ENCODE measurements around the gene MSH2.
"Not testable (repeated sequence)": the region's sequence is repeated elsewhere in the genome, so short reads cannot be mapped to it uniquely, and the experiment has no call there.

MSH2 gene

DNA sequence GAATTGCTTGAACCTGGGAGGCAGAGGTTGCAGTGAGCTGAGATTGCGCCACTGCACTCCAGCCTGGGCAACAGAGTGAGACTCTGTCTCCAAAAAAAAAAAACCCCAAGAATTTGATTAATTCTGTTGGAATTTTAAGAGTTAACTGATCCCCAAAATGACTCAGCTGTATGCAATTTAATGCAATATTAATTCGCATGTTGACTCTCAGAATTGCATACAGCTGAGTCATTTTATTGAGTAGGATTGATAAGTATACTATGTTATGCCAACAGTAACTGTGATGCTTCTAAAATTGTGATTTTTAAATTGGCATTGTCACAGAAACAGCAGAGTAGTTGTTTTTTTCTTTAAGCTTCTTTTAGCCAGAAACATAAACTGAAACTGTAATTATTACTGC is 19.6 kb downstream of the MSH2 start:
- peaks cover 1% of the 10 kb centered on the region for H3K9me3 ChIP-seq (ENCODE audit: low read length)
- no peaks in the 10 kb centered on the region for H3K27me3 ChIP-seq (ENCODE audit: insufficient read depth, low read length)
- H3K36me3 ChIP-seq (ENCODE audit: insufficient read depth, low read length): peaks cover 67% of the 10 kb centered on the region
- no peak overlapping the region for H3K4me3 ChIP-seq (ENCODE audit: low read length)
- H2AFZ ChIP-seq (ENCODE audit: low read depth, low read length): no peak overlapping the region
- no peaks in the 10 kb centered on the region for H3K4me1 ChIP-seq (ENCODE audit: insufficient read depth, low read length)

DNA sequence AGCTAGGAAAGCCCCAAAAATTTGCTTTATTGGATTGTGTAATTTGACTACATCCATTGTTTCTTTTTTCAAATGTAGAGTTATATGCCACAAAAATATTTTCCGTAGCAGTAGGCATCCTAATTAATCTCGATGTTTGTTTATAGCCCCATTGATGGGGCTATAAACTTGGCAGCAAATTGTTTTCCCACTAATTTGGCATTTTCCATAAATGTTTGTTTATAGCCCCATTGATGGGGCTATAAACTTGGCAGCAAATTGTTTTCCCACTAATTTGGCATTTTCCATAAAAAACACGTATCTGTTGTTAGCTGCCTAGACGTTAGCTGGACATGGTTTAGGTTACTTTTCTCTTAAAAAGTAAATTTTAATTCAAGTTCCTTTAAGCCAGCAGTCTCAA is 23.8 kb downstream of the MSH2 start:
- no peaks in the 10 kb centered on the region for H3K27me3 ChIP-seq (ENCODE audit: insufficient read depth, low read length)
- no peak overlapping the region for H3K4me3 ChIP-seq (ENCODE audit: low read length)
- H3K4me1 ChIP-seq (ENCODE audit: insufficient read depth, low read length): no peaks in the 10 kb centered on the region
- no peak overlapping the region for H2AFZ ChIP-seq (ENCODE audit: low read depth, low read length)
- H3K9me3 ChIP-seq (ENCODE audit: low read length): peaks cover 10% of the 10 kb centered on the region
- peaks cover 72% of the 10 kb centered on the region for H3K36me3 ChIP-seq (ENCODE audit: insufficient read depth, low read length)

DNA sequence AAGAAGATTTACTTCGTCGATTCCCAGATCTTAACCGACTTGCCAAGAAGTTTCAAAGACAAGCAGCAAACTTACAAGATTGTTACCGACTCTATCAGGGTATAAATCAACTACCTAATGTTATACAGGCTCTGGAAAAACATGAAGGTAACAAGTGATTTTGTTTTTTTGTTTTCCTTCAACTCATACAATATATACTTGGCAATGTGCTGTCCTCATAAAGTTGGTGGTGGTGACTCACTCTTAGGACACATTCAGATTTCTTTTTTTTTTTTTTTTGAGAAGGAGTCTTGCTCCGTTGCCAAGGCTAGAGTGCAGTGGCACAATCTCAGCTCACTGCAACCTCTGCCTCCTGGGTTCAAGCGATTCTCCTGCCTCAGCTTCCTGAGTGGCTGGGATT is 26.8 kb downstream of the MSH2 start:
- Histone ChIP-seq H3K27me3 (ENCODE audit: insufficient read depth, low read length) (no peaks in the 10 kb centered on the region), H3K4me1 (ENCODE audit: insufficient read depth, low read length) (no peaks in the 10 kb centered on the region), H3K36me3 (ENCODE audit: insufficient read depth, low read length) (peaks cover 57% of the 10 kb centered on the region), H3K9me3 (ENCODE audit: low read length) (peaks cover 13% of the 10 kb centered on the region), H3K4me3 (ENCODE audit: low read length) (no peak overlapping the region), H2AFZ (ENCODE audit: low read depth, low read length) (no peak overlapping the region)

DNA sequence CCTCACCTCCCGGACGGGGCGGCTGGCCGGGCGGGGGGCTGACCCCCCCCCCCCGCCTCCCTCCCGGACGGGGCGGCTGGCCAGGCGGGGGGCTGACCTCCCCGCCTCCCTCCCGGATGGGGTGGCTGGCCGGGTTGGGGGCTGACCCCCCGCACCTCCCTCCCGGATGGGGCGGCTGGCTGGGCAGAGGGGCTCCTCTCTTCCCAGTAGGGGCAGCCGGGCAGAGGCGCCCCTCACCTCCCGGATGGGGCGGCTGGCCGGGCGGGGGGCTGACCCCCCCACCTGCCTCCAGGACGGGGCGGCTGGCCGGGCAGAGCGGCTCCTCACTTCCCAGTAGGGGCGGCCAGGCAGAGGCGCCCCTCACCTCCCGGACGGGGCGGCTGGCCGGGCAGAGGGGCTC is 30.1 kb downstream of the MSH2 start:
- H3K36me3 ChIP-seq (ENCODE audit: insufficient read depth, low read length): peaks cover 44% of the 10 kb centered on the region
- not testable (repeated sequence) for H2AFZ ChIP-seq (ENCODE audit: low read depth, low read length); H3K4me1 ChIP-seq (ENCODE audit: insufficient read depth, low read length); H3K27me3 ChIP-seq (ENCODE audit: insufficient read depth, low read length); H3K4me3 ChIP-seq (ENCODE audit: low read length)
- H3K9me3 ChIP-seq (ENCODE audit: low read length): peaks cover 11% of the 10 kb centered on the region

DNA sequence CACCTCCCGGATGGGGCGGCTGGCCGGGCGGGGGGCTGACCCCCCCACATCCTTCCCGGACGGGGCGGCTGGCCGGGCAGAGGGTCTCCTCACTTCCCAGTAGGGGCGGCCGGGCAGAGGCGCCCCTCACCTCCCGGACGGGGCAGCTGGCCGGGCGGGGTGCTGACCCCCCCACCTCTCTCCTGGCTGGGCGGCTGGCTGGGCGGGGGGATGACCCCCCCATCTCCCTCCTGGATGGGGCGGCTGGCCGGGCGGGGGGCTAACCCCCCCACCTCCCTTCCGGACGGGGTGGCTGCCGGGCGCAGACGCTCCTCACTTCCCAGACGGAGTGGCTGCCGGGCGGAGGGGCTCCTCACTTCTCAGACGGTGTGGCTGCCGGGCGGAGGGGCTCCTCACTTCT is 30.5 kb downstream of the MSH2 start:
- H3K4me1 ChIP-seq (ENCODE audit: insufficient read depth, low read length); H3K4me3 ChIP-seq (ENCODE audit: low read length); H2AFZ ChIP-seq (ENCODE audit: low read depth, low read length); H3K27me3 ChIP-seq (ENCODE audit: insufficient read depth, low read length): not testable (repeated sequence)
- Histone ChIP-seq H3K36me3 (ENCODE audit: insufficient read depth, low read length) (peaks cover 48% of the 10 kb centered on the region), H3K9me3 (ENCODE audit: low read length) (peaks cover 11% of the 10 kb centered on the region)

DNA sequence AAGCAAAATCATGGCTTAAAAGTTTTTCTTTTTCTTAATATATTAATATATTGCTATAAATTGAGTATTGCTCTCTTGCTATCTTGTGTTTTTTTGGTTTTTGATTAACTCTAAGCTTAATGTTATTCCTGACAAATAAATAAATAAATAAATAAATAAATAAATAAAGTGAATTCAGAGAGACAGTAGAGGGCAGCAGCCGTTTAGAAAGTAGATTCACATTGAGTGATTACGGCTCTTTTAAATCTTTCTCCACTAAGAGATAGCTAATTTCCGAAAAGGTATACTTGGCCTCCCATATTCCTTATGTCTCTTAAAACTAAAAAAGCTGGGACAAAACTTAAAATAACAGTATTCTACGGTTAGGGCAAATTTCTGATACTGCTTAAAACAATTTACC is 34.3 kb downstream of the MSH2 start:
- Histone ChIP-seq H3K36me3 (ENCODE audit: insufficient read depth, low read length) (peaks cover 36% of the 10 kb centered on the region), H2AFZ (ENCODE audit: low read depth, low read length) (no peak overlapping the region), H3K9me3 (ENCODE audit: low read length) (peaks cover 2% of the 10 kb centered on the region), H3K4me3 (ENCODE audit: low read length) (no peak overlapping the region), H3K27me3 (ENCODE audit: insufficient read depth, low read length) (no peaks in the 10 kb centered on the region), H3K4me1 (ENCODE audit: insufficient read depth, low read length) (no peaks in the 10 kb centered on the region)

DNA sequence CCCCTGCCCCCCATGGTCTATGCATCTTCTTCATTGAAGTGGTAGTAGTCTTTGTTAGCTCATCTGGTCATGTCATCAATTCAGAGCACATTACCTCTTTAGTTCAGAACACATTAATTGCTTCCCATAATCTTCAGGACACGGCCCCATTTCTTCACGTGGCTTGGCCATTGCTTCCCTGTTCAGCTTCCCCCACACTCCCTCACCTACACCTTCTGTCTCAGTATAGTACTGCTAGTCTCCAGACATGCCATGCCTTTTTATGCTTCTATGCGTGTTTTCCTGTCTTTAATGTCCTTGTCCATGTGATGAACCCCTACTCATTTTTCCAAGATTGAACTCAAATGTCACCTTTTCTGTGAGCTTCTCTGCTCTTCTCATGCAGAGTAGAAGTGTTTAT is 35.1 kb downstream of the MSH2 start:
- Histone ChIP-seq H3K27me3 (ENCODE audit: insufficient read depth, low read length) (no peaks in the 10 kb centered on the region), H3K9me3 (ENCODE audit: low read length) (peaks cover 2% of the 10 kb centered on the region), H3K4me1 (ENCODE audit: insufficient read depth, low read length) (no peaks in the 10 kb centered on the region), H2AFZ (ENCODE audit: low read depth, low read length) (no peak overlapping the region), H3K4me3 (ENCODE audit: low read length) (no peak overlapping the region), H3K36me3 (ENCODE audit: insufficient read depth, low read length) (peaks cover 39% of the 10 kb centered on the region)

DNA sequence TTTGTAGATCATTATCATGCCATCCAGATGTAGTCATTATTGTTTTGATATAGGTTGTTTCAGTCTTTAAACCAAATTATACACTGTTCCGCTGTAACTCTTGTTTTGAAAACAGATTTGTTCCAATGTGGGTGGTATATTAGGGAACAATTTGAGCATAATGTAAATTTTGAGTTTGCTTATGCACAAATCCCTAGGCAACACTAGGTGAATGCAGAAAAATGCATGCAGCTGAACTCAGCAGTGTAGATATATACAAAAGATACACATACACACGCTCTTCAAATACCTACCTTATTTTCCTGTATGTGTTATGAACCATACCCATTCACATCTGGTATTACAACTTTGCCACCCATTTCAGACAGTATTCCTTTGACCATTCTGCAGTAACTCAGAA is 35.8 kb downstream of the MSH2 start:
- Histone ChIP-seq H2AFZ (ENCODE audit: low read depth, low read length) (no peak overlapping the region), H3K4me3 (ENCODE audit: low read length) (no peak overlapping the region), H3K36me3 (ENCODE audit: insufficient read depth, low read length) (peaks cover 44% of the 10 kb centered on the region), H3K9me3 (ENCODE audit: low read length) (peaks cover 2% of the 10 kb centered on the region), H3K4me1 (ENCODE audit: insufficient read depth, low read length) (no peaks in the 10 kb centered on the region), H3K27me3 (ENCODE audit: insufficient read depth, low read length) (no peaks in the 10 kb centered on the region)

DNA sequence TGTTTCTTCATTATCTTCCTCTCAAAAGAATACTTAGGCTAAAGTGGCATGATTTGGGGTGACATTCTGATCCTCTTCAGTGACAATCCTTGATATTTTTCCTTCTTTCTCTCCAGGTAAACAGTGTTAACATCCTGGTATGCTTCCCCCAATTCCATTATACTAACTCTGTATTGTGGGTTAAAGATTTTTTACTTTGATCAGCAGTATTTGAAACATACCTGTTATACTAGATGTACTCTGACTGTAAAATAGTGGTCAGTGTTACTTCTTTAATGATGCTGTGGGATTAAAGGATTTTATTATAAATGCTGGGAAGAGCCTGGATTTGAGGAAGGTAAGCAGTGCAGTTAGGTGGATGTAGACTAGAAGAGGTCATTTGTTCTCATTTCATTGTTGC is 48.8 kb downstream of the MSH2 start:
- Histone ChIP-seq H3K4me3 (ENCODE audit: low read length) (no peak overlapping the region), H3K27me3 (ENCODE audit: insufficient read depth, low read length) (no peaks in the 10 kb centered on the region), H3K9me3 (ENCODE audit: low read length) (peaks cover 5% of the 10 kb centered on the region), H3K36me3 (ENCODE audit: insufficient read depth, low read length) (peaks cover 55% of the 10 kb centered on the region), H2AFZ (ENCODE audit: low read depth, low read length) (no peak overlapping the region), H3K4me1 (ENCODE audit: insufficient read depth, low read length) (no peaks in the 10 kb centered on the region)

DNA sequence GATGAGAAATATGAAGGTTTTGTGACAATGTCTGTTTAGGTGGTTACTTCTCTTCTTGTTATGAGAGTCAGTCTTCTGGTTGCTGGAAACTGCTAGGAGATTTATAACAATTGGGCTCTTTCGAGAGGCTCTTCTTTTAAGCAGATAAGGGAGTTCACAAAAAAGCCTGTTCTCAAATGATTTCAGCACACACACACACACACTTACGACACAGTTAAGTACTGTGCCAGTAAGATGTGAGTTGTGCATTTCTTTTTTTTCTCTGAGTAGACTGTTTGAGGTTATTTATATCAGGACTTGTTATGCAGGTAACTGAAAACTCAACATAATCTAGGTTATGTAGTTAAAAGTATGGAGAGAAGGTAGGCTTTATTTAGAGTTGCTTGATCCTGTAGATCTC is 49.8 kb downstream of the MSH2 start:
- H3K4me3 ChIP-seq (ENCODE audit: low read length): no peak overlapping the region
- peaks cover 59% of the 10 kb centered on the region for H3K36me3 ChIP-seq (ENCODE audit: insufficient read depth, low read length)
- H3K27me3 ChIP-seq (ENCODE audit: insufficient read depth, low read length): no peaks in the 10 kb centered on the region
- no peaks in the 10 kb centered on the region for H3K4me1 ChIP-seq (ENCODE audit: insufficient read depth, low read length)
- H2AFZ ChIP-seq (ENCODE audit: low read depth, low read length): no peak overlapping the region
- peaks cover 8% of the 10 kb centered on the region for H3K9me3 ChIP-seq (ENCODE audit: low read length)

DNA sequence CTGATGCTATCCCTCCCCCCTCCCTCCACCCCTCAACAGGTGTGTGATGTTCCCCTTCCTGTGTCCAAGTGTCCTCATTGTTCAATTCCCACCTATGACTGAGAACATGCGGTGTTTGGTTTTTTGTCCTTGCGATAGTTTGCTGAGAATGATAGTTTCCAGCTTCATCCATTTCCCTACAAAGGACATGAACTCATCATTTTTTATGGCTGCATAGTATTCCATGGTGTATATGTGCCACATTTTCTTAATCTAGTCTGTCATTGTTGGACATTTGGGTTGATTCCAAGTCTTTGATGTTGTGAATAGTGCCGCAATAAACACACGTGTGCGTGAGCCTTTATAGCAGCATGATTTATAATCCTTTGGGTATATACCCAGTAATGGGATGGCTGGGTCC is 51.9 kb downstream of the MSH2 start:
- H3K4me1 ChIP-seq (ENCODE audit: insufficient read depth, low read length); H3K9me3 ChIP-seq (ENCODE audit: low read length); H3K4me3 ChIP-seq (ENCODE audit: low read length); H2AFZ ChIP-seq (ENCODE audit: low read depth, low read length); H3K27me3 ChIP-seq (ENCODE audit: insufficient read depth, low read length): not testable (repeated sequence)
- H3K36me3 ChIP-seq (ENCODE audit: insufficient read depth, low read length): peaks cover 47% of the 10 kb centered on the region

DNA sequence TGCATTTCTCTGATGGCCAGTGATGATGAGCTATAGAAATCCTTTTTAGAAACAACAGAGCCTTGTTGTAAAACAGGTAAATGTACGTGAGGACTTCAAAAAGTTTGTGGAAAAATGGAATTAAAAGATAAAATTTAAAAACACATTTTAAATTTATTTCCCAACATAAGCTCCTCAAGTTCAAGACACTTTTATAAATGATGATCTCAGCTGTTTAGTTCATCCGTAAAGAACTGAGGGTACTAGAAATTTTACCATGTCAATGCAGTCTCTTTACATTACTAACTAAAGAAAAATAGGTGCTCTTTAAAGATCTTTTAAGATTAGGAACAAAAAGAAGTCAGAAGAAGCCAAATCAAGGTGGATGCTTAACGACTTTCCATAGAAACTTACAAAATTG is 52.5 kb downstream of the MSH2 start:
- H3K36me3 ChIP-seq (ENCODE audit: insufficient read depth, low read length): peaks cover 48% of the 10 kb centered on the region
- no peaks in the 10 kb centered on the region for H3K27me3 ChIP-seq (ENCODE audit: insufficient read depth, low read length)
- H3K4me1 ChIP-seq (ENCODE audit: insufficient read depth, low read length): no peaks in the 10 kb centered on the region
- H2AFZ ChIP-seq (ENCODE audit: low read depth, low read length): no peak overlapping the region
- H3K4me3 ChIP-seq (ENCODE audit: low read length): no peak overlapping the region
- peaks cover 8% of the 10 kb centered on the region for H3K9me3 ChIP-seq (ENCODE audit: low read length)

DNA sequence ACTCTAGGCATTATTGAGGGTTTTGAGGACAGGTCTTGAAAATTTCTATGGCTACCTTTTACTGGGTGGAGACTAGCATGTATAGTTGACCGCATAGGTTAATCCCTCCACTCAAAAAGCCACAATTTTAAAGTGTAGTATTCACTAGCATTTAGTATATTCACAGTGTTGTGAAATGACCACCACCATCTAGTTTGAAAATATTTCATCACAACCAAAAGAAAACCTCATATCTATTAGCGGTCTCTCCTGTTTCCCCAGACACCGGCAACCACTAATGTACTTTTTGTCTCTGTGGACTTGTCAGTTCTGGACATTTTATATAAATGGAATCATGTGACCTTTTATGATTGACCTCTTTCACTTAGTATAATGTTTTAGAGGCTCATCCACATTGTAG is 53.9 kb downstream of the MSH2 start:
- Histone ChIP-seq H3K4me1 (ENCODE audit: insufficient read depth, low read length) (no peaks in the 10 kb centered on the region), H3K9me3 (ENCODE audit: low read length) (peaks cover 8% of the 10 kb centered on the region), H3K4me3 (ENCODE audit: low read length) (no peak overlapping the region), H2AFZ (ENCODE audit: low read depth, low read length) (no peak overlapping the region), H3K36me3 (ENCODE audit: insufficient read depth, low read length) (peaks cover 40% of the 10 kb centered on the region), H3K27me3 (ENCODE audit: insufficient read depth, low read length) (no peaks in the 10 kb centered on the region)

DNA sequence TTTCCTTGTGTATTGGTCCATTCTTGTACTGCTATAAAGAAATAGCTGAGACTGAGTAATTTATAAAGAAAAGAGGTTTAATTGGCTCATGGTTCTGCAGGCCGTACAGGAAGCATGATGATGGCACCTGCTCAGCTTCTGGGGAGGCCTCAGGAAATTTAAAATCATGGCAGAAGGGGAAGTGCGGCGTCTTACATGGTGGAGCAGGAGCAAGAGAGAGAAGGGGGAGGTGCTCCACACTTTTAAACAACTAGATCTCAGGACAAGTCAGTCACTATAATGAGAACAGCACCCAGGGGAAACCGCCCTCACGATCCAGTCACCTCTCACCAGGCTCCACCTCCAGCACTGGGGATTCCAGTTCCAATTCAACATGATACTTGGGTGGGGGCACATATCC is 54.3 kb downstream of the MSH2 start:
- H2AFZ ChIP-seq (ENCODE audit: low read depth, low read length): no peak overlapping the region
- H3K4me3 ChIP-seq (ENCODE audit: low read length): no peak overlapping the region
- H3K4me1 ChIP-seq (ENCODE audit: insufficient read depth, low read length): no peaks in the 10 kb centered on the region
- peaks cover 8% of the 10 kb centered on the region for H3K9me3 ChIP-seq (ENCODE audit: low read length)
- no peaks in the 10 kb centered on the region for H3K27me3 ChIP-seq (ENCODE audit: insufficient read depth, low read length)
- H3K36me3 ChIP-seq (ENCODE audit: insufficient read depth, low read length): peaks cover 40% of the 10 kb centered on the region

Measured in neuron (in vitro differentiated cells).